Measurements from ENCODE around the gene RGS14.

Gene RGS14

DNA sequence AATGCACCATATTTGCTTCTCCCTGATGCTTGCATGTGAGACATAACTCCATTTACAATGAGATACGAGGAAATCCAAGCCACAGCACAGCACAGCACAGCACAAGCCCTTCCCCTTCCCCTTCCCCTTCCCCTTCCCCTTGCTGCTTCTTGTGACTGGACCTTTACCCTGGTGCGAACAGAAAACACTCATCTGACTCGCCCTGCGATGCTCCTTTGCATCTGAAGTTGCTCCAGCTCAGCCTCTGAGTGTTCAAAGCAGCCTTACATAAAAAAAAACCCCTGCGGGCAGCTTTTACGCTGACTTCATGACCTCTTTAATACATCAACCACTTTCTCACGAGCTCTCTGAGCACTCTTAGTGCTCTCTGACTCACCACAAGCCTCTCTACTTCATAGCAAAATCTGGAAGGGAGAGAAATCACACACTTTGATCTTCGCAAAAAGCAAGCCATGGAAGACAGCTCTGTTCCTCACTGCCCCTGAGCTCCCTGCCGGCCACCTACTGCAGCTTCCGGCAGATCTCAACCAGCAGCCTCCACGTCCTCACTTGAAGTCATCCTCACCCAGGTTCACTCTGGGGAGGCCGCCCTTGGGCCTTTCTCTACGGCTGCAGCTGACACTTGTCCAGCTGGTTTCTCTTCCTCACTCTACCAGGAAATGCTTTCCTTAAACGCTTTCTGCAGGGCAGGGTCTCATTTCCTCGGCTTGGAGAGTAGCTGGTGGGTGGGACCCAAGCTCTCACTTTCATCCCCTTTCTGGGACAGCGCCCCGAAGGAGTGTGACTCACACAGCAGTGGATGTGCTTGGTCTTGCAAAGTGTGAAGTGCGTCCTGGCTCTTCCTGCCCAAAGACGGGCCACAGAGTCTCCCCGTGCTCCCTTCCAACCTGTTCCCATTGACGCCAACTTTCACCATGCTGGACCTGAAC, 31.8 kb downstream of the RGS14 start:
- DNase-seq, result peak; percentile 91
- no peaks in the 10 kb centered on the region for H3K27me3 ChIP-seq (replicated peaks)
- no peak overlapping the region for H3K4me3 ChIP-seq (ENCODE audit: low read depth, low read length)
- in situ Hi-C loops (cut with HindIII; ENCODE audit: low pct_ligation_motif_present, low sequenced_read_pairs), result no loop called here
- H3K36me3 ChIP-seq (replicated peaks), result no peaks in the 10 kb centered on the region
- peak overlapping the region; percentile 89 for H3K27ac ChIP-seq
- TF ChIP-seq CTCF (IDR thresholded peaks at IDR 0.05; ENCODE audit: low read depth, low read length, missing control alignments), result peak; percentile 5

DNA sequence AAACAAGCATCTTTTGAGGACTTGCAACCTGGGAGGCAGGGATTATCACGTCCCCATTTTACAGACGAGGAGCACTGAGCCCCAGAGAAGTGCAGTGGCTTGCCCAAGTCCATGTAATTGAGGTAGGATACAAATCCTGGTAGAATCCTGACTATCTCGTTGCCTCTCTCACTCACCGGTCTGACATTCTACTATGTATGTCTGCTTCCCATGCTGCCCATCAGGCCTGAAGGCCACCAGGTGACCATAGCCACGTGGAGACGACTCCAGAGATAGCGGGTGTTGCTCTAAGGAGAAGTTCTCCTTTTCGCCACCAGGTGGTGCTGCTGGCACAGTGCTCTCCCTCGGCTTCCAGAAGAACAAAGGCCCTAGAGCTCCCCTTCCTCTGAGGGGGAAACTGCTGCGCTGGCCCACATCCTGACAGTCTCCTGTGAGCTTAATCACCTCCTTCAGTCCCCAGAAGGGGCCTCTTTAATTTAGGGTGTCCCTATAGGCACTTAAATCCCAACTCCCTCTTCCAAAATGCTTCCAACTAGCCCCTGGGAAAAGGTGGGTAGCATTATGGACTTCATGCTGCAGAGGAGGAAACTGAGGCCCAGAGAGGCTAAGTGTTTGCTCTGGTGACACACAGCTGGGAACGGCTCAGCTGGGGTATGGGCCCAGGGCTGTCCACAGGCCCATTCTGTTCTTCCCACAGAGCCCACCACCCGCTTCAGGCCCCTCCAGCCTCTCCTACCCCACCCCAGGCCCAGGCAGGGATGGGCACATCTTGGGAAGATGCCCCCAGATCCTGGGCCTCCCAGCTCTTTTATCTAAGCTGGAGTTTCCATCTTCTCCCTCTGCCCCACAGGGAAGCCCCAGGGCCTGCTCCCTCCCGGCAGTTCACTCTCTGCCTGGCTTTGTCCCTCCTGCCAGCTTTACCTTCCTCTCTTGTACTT, 32.9 kb downstream of the RGS14 start:
- in situ Hi-C loops (cut with HindIII; ENCODE audit: low pct_ligation_motif_present, low sequenced_read_pairs), result no loop called here
- H3K27ac ChIP-seq, result peak overlapping the region; percentile 89

DNA sequence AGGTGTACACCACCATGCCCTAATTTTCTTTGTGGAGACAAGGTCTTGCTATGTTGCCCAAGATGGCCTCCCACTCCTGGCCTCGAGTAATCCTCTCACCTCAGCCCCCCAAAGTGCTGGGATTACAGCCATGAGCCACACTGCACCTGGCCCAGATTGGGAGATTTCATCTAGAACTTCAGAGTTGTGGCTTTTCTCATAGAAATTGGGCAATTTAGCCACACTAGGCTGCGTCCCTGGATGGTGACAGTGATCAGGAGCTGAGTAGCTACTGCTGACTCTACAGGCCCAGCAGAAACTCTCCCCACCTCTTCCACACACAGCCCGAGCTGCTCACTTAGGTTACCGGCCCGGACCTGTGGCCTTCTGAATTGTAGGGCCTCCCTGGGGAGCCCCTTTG, 35.0 kb downstream of the RGS14 start:
- H3K27ac ChIP-seq, result no peak overlapping the region
- no peak overlapping the region for H3K4me3 ChIP-seq (ENCODE audit: low read depth, low read length)
- no peak for TF ChIP-seq CTCF (IDR thresholded peaks at IDR 0.05; ENCODE audit: low read depth, low read length, missing control alignments)
- H3K27me3 ChIP-seq (replicated peaks), result no peaks in the 10 kb centered on the region
- in situ Hi-C loops (cut with HindIII; ENCODE audit: low pct_ligation_motif_present, low sequenced_read_pairs), result no loop called here
- no peak for DNase-seq
- no peaks in the 10 kb centered on the region for H3K36me3 ChIP-seq (replicated peaks)

More for the DNA sequence above, 32.9 kb downstream of the RGS14 start:
- peak; percentile 93 for TF ChIP-seq CTCF (IDR thresholded peaks at IDR 0.05; ENCODE audit: low read depth, low read length, missing control alignments)
- DNase-seq, result peak; percentile 84
- Histone ChIP-seq H3K36me3 (replicated peaks) (no peaks in the 10 kb centered on the region), H3K4me3 (ENCODE audit: low read depth, low read length) (no peak overlapping the region), H3K27me3 (replicated peaks) (no peaks in the 10 kb centered on the region)

GRCh38 chr5:177393206-177393765, 35.6 kb downstream of the RGS14 start:
- Histone ChIP-seq H3K4me3 (ENCODE audit: low read depth, low read length) (no peak overlapping the region), H3K36me3 (replicated peaks) (no peaks in the 10 kb centered on the region), H3K27me3 (replicated peaks) (no peaks in the 10 kb centered on the region), H3K27ac (no peak overlapping the region)
- in situ Hi-C loops (cut with HindIII; ENCODE audit: low pct_ligation_motif_present, low sequenced_read_pairs), result no loop called here
- TF ChIP-seq CTCF (IDR thresholded peaks at IDR 0.05; ENCODE audit: low read depth, low read length, missing control alignments), result no peak
- DNase-seq, result no peak

- H3K27me3 ChIP-seq (replicated peaks), result no peaks in the 10 kb centered on the region
- no peak overlapping the region for H3K27ac ChIP-seq
- no peak for DNase-seq
- in situ Hi-C loops (cut with HindIII; ENCODE audit: low pct_ligation_motif_present, low sequenced_read_pairs), result no loop called here
- H3K36me3 ChIP-seq (replicated peaks), result no peaks in the 10 kb centered on the region
- TF ChIP-seq CTCF (IDR thresholded peaks at IDR 0.05; ENCODE audit: low read depth, low read length, missing control alignments), result no peak
- no peak overlapping the region for H3K4me3 ChIP-seq (ENCODE audit: low read depth, low read length)
Measured at GRCh38 chr5:177393990-177394389, 36.3 kb downstream of the RGS14 start.

Data from brain microvascular endothelial cell (primary cell).